Measurements from ENCODE around the gene SORCS2.

GRCh38 chr4:7485096-7485495 lies 292.8 kb downstream of the SORCS2 start:
- TF ChIP-seq EZH2phosphoT487 (IDR thresholded peaks at IDR 0.05; ENCODE audit: borderline replicate concordance, low read depth, low read length) (no peak), CTCF (conservative IDR thresholded peaks at IDR 0.05; ENCODE audit: low read length) (no peak)

Data from OCI-LY7 (cell line).